ENCODE results near the gene ZNF219. TPM values are rescaled to one million over a fixed set of nuclear protein-coding genes. Genes with fewer than 3 reads are reported as not detected.
A peak's percentile ranks its signal among the peaks of the same experiment; 100 is the strongest.

The ZNF219 gene
- total and polyA plus RNA-seq, 2 of the 13 experiments (the other 11 are each of a cell fraction or from before 2014, with no cell fraction given): 34.5 to 36.6 TPM

- TF ChIP-seq SKIL (CRISPR knock-in tag; IDR thresholded peaks at IDR 0.05; ENCODE audit: borderline replicate concordance) (no peak), GLI4 (CRISPR knock-in tag; IDR thresholded peaks at IDR 0.05; ENCODE audit: borderline replicate concordance) (no peak), SP5 (CRISPR knock-in tag; IDR thresholded peaks at IDR 0.05; ENCODE audit: borderline replicate concordance, low read depth) (peak; percentile 27; the same call in 1 of the 2 replicates), SRSF4 (IDR thresholded peaks at IDR 0.05; ENCODE audit: low read depth, low read length, poor library complexity, severe bottlenecking) (no peak), ZUFSP (CRISPR knock-in tag; IDR thresholded peaks at IDR 0.05; ENCODE audit: borderline replicate concordance) (no peak), KAT2B (IDR thresholded peaks at IDR 0.05; ENCODE audit: borderline replicate concordance, low read depth, low read length) (no peak), FOXA1 (IDR thresholded peaks at IDR 0.05) (no peak), FOXA1 (CRISPR knock-in tag; IDR thresholded peaks at IDR 0.05) (0 out of 2 replicates have a peak, but pooled peaks have one; percentile 4), HNRNPK (IDR thresholded peaks at IDR 0.05; ENCODE audit: low read depth, low read length, poor library complexity, severe bottlenecking) (no peak), ZNF343 (CRISPR knock-in tag; IDR thresholded peaks at IDR 0.05) (no peak), ZNF34 (CRISPR knock-in tag; IDR thresholded peaks at IDR 0.05; ENCODE audit: borderline replicate concordance) (no peak), THRA (CRISPR knock-in tag; IDR thresholded peaks at IDR 0.05; ENCODE audit: borderline replicate concordance) (peak; percentile 81), ZFP82 (CRISPR knock-in tag; IDR thresholded peaks at IDR 0.05; ENCODE audit: borderline replicate concordance) (no peak), ZNF629 (CRISPR knock-in tag; conservative IDR thresholded peaks at IDR 0.05) (no peak), SMAD1 (CRISPR knock-in tag; IDR thresholded peaks at IDR 0.05; ENCODE audit: borderline replicate concordance, low read depth) (peak; percentile 82; the same call in 1 of the 2 replicates), ZNF709 (CRISPR knock-in tag; IDR thresholded peaks at IDR 0.05) (no peak), CEBPZ (IDR thresholded peaks at IDR 0.05; ENCODE audit: low read length) (no peak), ZNF761 (CRISPR knock-in tag; conservative IDR thresholded peaks at IDR 0.05) (no peak), SIN3B (IDR thresholded peaks at IDR 0.05; ENCODE audit: low read length) (no peak), ZKSCAN5 (CRISPR knock-in tag; IDR thresholded peaks at IDR 0.05) (no peak), ZNF333 (CRISPR knock-in tag; IDR thresholded peaks at IDR 0.05; ENCODE audit: borderline replicate concordance) (no peak)
These were observed 8.2 kb upstream of the ZNF219 start (continued) for GRCh38 chr14:21106498-21107282.

Data from HepG2 (cell line).